Esophagus muscularis mucosa (tissue), 3 donors: ENCODE results near the gene CCR5.

Experiments used
- CTCF ChIP-seq, 3 experiments: fragments of 200-600 bp in 2 of 3; fragments of 450-650 bp in 1 of 3; sonication (generic) in 2 of 3; IDR thresholded peaks; one replicate each; pipeline ENCODE4 v1.5.1; 2017 to 2019; ENCODE audit warnings: antibody characterized with exemption in 3 of 3, mild to moderate bottlenecking in 2 of 3, moderate library complexity in 1 of 3
- POLR2A ChIP-seq: fragments of 450-650 bp; IDR thresholded peaks from one replicate; pipeline ENCODE4 v1.6.1; 2017; ENCODE audit warnings: antibody characterized with exemption, moderate library complexity, mild to moderate bottlenecking, low read depth
- POLR2AphosphoS5 ChIP-seq, 2 donors: sonication (generic); formaldehyde crosslinking; IDR thresholded peaks; one replicate each; pipeline ENCODE4 v1.6.1; 2017; ENCODE audit warnings: antibody characterized with exemption in 2 of 2

- no peak for TF ChIP-seq POLR2A
- no peak for TF ChIP-seq CTCF (IDR thresholded peaks at IDR 0.05)
- TF ChIP-seq POLR2AphosphoS5 (IDR thresholded peaks at IDR 0.05), result no peak
These were observed 49.1 kb downstream of the CCR5 start for GRCh38 chr3:46419816-46420215.
